GM21515 (cell line): ENCODE data around the gene PRKN.
"Not testable (repeated sequence)": the region's sequence is repeated elsewhere in the genome, so short reads cannot be mapped to it uniquely, and the experiment has no call there.

Experiments used
- ATAC-seq: cut with Tn5 transposase; IDR thresholded peaks from one replicate; pipeline ENCODE4 v1.9.1; 2021; ENCODE audit not compliant: unreplicated experiment

Gene PRKN

GRCh38 chr6:161926324-161926723, 801.2 kb downstream of the PRKN start:
- ATAC-seq: no peak

- no peak for ATAC-seq
Observed at GRCh38 chr6:161924516-161925116, 803.0 kb downstream of the PRKN start.

- no peak for ATAC-seq
Observed at GRCh38 chr6:161922631-161923119, 804.9 kb downstream of the PRKN start.

GRCh38 chr6:161921602-161922395, 805.8 kb downstream of the PRKN start:
- ATAC-seq: no peak

DNA sequence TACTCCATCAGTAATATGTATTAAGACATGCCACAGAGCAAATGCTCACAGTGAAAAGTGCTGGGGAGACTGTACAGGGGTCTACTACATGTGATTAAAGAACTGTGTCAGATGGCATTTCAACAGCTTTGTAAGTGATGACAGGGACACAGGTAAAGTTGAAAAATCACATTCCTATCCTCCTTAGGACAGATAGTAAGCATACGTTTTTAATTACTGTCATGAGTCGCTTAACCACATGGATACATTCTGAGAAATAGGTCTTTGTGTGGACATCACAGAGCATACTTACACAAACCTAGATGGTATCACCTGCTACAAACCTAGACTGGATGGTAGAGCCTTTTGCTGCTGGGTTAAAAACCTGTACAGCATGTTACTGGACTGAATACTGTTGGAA, 807.9 kb downstream of the PRKN start:
- ATAC-seq: no peak

DNA sequence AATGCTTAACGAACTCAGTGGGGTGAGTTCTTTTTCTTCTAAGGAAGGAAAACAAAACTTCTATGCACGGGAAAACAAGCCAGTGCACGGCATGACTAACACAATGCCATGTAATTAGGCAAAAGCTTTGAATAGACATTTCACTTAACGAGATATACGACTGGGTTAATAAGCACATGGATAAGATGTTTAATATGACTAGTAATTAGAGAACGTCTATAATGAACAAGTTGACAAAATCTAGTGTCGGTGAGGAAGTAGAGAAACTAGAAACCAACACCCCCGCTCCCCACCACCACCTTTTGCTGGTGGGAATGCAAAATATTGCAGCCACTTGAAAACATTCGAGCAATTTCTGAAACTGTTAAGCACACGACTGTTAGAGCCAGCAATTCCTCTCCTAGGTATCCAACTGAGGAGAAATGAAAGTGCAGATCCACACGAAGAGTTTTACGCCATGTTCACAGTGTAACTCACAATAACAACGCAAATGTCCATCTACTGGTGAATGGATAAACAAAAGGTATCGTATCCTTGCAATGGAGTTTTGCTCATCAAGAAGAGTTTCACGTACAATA, 808.8 kb downstream of the PRKN start:
- no peak for ATAC-seq

DNA sequence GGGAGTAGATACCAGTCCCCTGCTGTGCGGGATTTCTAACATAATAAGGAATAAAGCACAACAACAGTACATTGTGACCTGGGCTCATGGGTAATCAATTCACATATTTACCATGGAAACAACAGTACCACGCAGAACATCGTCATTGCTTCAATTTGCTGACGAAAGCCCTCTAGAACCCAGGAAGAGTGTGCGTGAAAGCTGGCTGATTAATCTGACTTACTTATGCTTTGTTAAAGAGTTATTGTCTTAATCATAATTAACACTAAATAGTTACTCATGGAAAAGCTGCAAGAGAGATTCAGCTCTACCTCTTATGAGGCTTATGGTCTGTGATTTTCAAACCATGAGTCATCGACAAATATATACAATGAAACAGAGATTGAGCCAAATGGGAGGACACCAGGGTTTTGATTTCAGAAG, 809.4 kb downstream of the PRKN start:
- no peak for ATAC-seq

DNA sequence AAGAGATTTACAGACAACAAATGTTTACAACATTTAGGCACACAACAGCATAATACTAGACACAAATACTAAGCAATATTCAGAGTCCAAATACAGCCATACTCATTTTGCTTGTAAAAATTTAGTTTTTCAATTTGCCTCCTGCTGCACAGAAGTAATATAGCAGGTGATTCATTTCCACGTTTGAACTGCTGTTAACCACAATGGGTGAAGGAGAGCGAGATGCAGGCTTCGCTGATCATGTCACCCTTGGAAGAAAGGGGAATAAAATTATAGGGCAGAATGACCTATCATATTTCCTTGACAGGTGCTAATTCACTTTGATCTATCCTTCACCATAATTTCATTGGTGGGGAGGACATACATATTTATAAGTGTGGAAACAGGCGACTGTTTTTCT, 809.9 kb downstream of the PRKN start:
- no peak for ATAC-seq

DNA sequence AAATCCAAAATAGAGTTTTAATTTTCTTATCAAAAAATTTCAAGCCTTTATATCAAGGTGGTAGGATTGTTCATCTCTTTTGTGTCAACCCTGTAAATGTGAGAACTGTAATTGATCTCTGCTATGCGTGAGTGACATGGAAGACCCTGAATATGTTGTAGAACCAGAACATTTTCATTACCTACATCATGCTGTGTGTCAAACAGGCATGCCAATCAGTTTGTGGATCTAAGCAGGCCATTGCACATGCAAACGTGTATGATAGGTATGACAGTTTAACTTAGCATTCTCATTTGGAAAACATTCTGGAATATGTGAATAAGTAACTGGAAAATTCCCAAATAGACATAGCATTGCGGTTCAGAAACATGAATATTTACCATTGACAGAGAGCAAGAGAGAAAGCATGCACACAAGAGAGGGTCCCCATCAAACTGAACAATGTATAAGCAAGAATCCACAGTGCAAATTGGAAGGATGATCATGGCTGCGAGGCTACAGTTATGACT, 812.1 kb downstream of the PRKN start:
- no peak for ATAC-seq

DNA sequence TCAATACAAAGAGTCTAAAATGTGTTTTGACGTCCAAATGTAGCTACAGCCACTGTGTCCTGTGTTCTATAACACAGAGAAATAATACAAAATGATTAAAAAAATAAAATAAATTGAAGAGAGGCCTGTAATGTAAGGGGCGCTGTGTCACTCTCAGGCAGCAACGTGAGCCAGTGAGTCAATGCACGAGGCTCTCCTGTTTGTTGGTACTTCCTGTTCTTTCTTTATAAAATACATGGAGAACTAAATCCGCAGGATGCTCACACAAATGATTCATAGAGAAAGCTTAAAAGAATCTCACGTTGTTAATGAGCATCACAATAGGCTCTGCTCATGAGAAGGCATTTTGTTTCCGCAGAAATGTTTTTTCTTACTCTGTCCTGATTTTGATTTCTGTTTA, 818.7 kb downstream of the PRKN start:
- ATAC-seq: no peak

GRCh38 chr6:161906571-161906970, 821.0 kb downstream of the PRKN start:
- ATAC-seq: no peak

GRCh38 chr6:161903584-161904212, 823.9 kb downstream of the PRKN start:
- ATAC-seq: no peak

- no peak for ATAC-seq
Observed at GRCh38 chr6:161901740-161902426, 825.7 kb downstream of the PRKN start.

- ATAC-seq: no peak
Observed at GRCh38 chr6:161894436-161894835, 833.1 kb downstream of the PRKN start.

DNA sequence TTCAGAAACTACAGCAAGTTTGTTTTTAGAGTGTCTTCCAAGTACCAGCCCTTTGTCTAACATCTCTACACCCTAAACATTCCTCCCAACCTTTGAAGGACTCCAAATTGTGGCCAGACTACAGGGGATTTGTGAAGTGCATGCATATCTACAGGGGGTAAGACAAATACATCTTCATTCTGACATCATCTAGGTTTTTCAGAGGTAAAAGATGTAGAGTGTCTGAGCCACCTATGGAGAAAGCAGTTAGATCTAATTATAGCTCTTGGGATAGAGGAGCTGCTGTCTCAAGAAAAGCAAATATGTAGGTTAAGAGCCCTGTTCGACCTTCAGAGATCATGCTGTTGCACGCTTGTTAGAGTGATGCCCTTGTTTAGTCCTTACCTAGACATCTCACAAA, 836.0 kb downstream of the PRKN start:
- ATAC-seq: no peak

- ATAC-seq: no peak
Observed at GRCh38 chr6:161890832-161891297, 836.7 kb downstream of the PRKN start.

- no peak for ATAC-seq
Observed at GRCh38 chr6:161890133-161890831, 837.3 kb downstream of the PRKN start.

DNA sequence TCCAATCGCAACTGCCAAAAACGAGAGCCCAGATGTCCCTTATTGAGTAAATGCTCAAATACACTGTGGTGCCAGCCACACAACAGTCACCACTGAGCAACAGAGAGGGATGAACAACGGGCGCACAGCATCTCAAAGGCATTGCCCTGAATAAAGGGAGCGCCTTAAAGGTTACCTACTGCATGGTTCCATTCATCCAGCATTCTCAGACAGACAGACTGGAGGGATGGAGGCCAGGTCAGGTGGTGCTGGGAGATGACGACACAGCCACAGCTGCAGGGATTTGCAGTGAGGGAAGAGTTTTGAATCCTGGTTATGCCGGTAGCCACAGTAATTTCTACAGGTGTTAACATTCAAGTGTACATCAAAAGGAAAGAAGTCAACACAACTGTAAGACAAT, 838.2 kb downstream of the PRKN start:
- ATAC-seq: no peak

DNA sequence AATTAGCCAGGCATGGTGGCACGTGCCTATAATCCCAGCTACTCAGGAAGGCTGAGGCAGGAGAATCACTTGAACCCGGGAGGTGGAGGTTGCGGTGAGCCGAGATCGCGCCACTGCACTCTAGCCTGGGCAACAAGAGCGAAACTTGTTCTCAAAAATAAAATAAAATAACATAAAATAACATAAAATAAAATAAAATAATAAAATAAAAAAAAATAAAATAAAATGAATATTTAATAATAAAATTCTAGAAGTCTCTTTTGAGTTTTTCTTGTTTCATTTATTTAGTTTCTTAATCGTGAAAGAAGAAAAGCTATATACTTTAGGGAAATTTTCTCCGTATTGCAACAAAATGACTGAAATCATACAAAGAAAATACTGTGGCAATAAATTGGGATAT, 841.0 kb downstream of the PRKN start:
- not testable (repeated sequence) for ATAC-seq

DNA sequence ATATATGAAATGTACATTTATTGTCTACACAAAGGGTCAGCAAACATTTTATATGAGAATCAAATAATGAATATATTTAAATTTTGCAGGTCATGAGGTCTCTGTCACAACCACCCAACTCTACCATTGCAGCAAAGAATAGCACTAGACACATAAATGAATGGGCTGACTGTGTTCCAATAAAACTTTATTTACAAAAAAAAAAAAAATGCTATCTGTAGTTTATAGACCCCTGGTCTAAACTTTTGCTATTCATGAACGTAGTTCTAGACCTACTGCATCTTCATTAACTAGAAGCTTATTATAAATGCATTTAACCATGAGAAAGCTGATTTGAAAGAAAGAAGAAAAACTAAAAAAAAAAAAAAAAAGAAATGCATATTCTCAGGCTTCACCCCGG, 842.8 kb downstream of the PRKN start:
- no peak for ATAC-seq
